HEK293T (cell line): ENCODE results near the gene C10orf67.

ENCODE experiments used
- ELF4 ChIP-seq: fragments of 450-650 bp; IDR thresholded peaks from 2 replicates; pipeline ENCODE4 v1.6.1; 2017; ENCODE audit warnings: antibody characterized with exemption
- LEF1 ChIP-seq: fragments of 450-650 bp; IDR thresholded peaks from 2 replicates; pipeline ENCODE4 v1.6.1; 2017; ENCODE audit warnings: mild to moderate bottlenecking, borderline replicate concordance
- SP1 ChIP-seq: fragments of 450-650 bp; IDR thresholded peaks from 2 replicates; pipeline ENCODE4 v1.6.1; 2017

GRCh38 chr10:23193435-23194074 lies 151.0 kb downstream of the C10orf67 start:
- no peak for TF ChIP-seq ELF4
- TF ChIP-seq SP1 = no peak
- TF ChIP-seq LEF1 = no peak
